ENCODE measurements around the gene SERP2.

SERP2 gene

DNA sequence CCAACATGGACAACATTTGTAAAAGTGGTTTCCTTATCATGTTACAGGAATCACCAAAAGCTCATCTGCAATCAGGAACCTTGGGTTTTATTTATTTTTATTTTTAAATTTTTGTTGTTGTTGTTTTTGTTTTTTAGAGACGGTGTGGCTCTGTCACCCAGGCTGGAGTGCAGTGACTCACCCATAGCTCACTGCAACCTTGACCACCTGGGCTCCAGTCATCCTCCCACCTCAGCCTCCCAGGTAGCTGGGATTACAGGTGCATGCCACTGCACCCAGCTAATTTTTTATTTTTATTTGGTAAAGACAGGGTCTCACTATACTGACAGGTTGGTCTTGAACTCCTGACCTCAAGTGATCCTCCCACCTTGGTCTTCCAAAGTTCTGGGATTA is 13.6 kb upstream of the SERP2 start:
- DNase-seq (ENCODE audit: low read depth), result no peak

- DNase-seq (ENCODE audit: low read depth), result no peak
These were observed 11.1 kb upstream of the SERP2 start for GRCh38 chr13:44362394-44363040.

- no peak for DNase-seq (ENCODE audit: low read depth)
These were observed 9.8 kb upstream of the SERP2 start for GRCh38 chr13:44363631-44364344.

- DNase-seq (ENCODE audit: low read depth), result no peak
These were observed 9.2 kb upstream of the SERP2 start for GRCh38 chr13:44364345-44365000.

DNA sequence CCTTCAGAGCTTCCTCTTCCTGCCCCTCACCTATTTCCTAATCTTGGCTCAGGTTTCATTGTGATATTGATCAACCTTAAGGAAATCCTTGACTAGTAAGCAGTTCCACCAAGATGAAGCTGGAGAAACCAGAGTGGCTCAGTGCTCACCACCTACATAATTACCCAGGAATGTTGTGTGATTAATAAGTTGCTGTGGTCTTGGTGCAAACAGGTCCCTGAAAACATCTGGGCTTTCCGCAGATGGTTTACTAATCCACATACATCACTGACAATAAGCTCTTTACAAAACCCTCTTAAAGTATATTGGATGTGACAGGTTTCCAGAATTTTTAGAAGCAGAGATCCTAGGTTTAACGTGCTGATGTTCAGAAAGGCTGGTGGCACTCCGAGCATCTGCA is 8.6 kb upstream of the SERP2 start:
- no peak for DNase-seq (ENCODE audit: low read depth)

- no peak for DNase-seq (ENCODE audit: low read depth)
These were observed 7.7 kb upstream of the SERP2 start for GRCh38 chr13:44365899-44366298.

DNA sequence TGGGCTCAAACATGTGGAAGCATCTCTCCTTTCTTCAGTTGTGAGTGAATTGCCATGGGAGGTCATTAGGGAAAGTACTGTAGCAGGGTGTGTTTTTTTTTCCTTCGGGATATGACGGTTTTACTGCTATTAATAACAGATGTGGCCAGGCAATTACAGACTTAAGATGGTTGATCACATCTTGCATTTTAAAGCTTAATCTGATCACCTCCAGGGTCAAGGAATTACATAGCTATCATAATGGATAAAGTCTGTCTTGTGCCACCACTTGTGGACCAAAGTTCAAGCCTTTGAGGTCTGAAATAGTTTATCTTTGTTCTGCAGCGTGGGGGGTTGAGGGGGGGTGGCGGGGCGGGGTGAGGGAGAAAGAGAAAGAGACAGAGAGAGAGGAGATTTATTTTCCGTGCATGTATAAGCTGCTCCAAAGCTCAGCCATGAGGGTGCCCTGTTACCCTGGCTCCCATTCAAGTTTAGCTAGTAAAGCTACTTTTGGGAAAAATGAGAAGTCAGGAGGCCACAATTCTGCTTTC is 5.5 kb upstream of the SERP2 start:
- DNase-seq (ENCODE audit: low read depth), result no peak

- no peak for DNase-seq (ENCODE audit: low read depth)
These were observed 4.8 kb upstream of the SERP2 start for GRCh38 chr13:44368599-44369368.

GRCh38 chr13:44371421-44371820 is 2.2 kb upstream of the SERP2 start:
- no peak for DNase-seq (ENCODE audit: low read depth)

DNA sequence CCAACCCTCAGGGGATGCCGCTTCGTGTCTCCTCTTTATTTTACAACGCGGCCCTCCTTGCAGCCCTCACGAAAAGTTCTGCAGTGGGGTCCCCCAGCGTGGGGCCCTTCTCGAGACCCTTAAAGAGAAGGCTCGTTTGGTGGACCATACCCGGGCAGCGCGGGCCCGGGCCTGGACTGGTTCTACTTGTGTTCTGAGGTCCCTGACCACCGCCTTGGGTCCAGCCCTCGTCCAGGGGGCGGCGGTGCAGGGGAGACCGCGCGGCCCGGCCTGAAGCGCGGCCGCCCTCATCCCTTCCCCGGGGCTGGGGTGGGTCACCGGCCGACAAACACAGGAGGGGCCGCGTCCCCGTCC is 400 bp upstream of the SERP2 start:
- no peak for DNase-seq (ENCODE audit: low read depth)

DNA sequence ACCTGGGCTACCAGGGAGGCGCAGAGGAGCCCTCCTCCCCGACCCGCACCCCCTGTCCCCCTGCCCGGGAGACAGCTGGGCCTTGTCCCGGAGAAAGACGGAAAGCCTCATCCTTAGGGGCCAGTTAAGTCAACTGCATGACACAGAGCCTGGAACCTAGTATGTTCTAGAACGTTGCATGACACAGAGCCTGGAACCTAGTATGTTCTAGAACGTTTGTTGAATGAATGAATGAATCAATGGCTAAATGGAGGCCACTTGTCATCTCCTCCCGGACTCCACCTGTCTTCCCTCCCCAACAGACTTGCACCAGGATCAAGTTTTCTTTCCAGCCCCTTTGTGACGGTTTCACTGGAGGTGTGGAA is 706 bp downstream of the SERP2 start:
- no peak for DNase-seq (ENCODE audit: low read depth)

DNA sequence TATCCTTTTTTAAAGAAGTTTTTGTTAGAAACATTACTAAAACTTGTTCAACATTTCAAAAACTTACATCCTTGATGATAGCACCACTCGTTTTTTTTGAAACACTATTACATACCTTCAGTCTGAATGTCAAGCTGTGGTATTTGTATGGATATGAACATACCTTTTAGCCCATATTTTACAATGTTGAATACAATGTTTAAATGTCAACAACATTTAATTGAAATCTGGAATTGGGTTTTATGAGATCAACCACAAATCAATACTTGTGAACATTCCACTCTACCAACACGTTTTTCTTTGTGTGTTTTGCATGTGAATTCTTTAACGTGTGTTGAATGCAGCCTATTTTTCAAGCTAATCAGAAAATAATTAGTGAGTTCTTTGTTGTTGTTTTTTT is 4.7 kb downstream of the SERP2 start:
- no peak for DNase-seq (ENCODE audit: low read depth)

DNA sequence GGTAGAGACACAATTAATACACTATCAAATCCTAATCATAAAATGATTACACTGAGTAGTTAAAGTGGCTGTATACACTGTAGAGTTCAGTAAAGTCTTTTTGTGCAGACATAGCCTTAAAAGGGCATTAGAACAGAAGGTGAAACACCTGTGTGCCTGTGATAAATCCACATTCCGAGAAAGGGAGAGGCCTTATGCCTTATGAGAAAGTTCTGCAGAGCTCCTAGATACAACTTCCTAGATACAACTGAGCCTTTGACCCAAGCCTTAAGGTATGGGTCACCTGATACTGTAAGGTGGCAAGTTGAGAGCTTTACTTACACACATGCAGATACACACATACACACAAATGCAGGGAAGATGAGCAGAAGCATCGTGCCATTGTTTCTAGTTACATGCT is 6.3 kb downstream of the SERP2 start:
- no peak for DNase-seq (ENCODE audit: low read depth)

DNA sequence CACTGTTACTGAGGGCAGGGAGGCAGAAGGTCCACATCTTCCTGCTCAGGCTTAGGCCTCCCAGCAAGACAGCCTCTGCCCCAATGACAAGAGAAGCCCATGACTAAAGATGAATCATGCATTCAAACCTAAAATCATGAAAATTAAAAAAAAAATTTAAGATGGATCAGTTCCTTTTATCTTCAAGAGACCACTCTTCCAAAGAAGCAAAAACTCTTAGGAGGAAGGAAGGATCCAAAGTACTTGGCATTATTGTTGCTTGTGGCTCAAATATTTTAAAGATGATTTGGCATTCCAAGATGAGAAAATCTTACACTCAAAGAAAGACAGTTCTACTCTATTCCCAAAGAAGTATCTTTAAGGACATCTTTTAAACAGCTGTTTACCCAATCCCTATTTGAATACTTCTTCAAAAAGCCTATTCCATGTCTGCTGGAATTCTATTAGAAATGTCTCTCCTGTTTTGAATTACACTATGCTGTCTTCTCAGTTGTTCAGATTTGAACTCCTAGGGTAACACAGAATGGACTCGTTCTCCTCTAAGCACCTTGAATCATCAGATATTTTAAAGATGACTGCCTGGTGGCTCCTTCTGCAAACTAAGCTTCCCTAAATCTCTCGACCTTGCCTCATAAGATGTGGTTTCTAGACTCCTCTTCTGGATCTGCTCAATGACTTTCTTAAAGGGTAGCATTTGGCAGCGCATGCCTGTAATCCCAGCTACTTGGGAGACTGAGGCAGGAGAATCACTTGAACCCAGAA is 7.0 kb downstream of the SERP2 start:
- no peak for DNase-seq (ENCODE audit: low read depth)

DNA sequence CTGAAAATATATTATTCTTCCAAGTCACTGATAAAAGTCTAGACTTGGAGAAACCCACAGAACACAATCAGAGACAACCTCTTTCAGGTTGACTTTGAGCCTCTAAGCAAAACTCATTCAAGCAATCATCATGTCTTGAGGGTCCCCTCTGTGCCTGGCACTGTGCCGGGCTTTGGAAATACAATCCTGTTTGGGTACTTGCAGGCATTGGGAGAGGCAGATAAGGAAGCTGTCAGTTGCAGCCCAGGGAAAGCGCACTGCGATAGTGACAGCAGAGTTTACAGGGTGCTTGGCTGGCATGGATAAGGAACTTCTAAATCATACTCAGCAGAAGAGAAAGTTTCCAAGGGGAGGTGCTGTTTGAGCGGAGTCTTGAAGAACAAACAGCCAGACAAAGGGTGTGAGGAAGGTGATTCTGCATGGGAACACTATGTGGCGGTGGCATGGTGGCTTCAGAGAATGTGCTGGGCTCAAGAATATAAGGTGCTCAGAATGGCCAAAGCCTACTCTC is 9.1 kb downstream of the SERP2 start:
- DNase-seq (ENCODE audit: low read depth), result peak; percentile 66

DNA sequence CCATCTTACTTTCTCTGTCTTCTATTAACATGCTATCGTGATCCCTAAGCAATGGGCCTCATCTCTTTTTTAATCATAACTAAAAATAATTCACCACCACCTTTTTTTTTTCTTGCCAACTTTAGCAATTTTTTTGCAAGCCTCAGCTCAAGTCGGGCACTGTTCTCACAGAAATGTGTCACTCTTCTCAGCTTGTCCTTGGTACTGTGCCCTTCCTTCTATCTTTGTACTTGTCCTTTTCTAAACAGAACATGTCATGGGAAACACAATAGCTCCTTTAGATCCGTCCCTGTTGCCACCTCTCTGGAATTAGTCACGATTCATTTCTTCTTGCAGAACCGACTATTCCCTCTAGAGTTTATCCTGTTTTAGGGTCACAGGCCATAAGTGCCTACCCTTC is 10.3 kb downstream of the SERP2 start:
- no peak for DNase-seq (ENCODE audit: low read depth)

DNA sequence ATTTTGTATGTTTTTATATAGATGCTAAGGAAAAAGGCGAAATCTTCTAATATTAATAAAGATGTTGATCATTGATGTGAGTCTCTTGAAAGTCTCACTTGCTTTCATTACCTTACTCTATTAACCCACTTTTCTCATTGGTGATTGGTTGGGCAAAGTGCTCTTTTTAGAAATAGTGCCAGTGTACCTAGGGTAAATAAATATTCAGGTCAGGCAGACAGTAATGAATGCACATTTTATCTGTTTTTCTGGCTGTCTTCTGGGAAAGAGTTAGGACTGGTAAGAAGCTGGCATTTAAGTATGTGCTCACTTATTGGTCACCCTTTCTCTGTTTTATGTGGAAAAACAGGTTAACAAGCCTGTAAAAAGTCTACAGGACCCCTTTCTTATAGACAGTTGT is 11.2 kb downstream of the SERP2 start:
- DNase-seq (ENCODE audit: low read depth), result no peak

GRCh38 chr13:44385401-44385800 is 11.8 kb downstream of the SERP2 start:
- no peak for DNase-seq (ENCODE audit: low read depth)

- DNase-seq (ENCODE audit: low read depth), result no peak
These were observed 12.2 kb downstream of the SERP2 start for GRCh38 chr13:44385847-44386246.

GRCh38 chr13:44386913-44387556 is 13.4 kb downstream of the SERP2 start:
- DNase-seq (ENCODE audit: low read depth), result peak; percentile 80

DNA sequence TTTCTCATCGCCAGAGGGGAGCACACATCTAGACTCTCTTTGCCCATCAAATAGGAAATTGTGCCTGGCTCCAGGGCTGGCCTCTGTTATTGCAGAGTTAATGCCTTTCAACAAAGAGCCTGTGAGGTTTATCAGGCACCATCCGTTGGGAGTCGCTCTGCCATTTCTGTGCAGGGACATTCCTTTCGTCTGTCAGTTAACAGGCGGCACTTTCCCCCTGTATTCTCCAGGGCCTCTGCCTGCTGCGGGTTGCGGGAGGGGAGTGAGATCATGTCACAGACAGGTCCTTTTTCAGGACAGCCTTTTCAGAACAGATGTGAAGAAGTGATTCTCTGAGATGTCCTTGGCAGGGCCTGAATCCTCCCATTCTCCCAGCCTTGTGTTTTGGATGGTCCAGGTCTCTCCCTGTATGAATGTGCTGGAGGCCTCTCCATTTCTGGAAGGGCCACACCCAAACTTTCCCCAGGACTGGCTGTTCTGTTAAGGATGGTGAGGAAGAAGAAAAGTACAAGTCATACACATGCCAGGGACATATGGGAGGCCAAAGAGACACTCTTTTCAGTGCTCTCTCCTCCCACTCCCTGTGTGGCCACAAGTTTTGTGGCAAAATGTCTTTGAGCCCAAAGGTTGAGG is 14.9 kb downstream of the SERP2 start:
- no peak for DNase-seq (ENCODE audit: low read depth)
